Thyroid gland (tissue), 4 donors: ENCODE measurements around the gene WDR83.
"Not testable (repeated sequence)": the region's sequence is repeated elsewhere in the genome, so short reads cannot be mapped to it uniquely, and the experiment has no call there.

Source experiments
- CTCF ChIP-seq, 6 experiments: fragments of 200-600 bp in 3 of 6; fragments of 450-650 bp in 3 of 6; sonication (generic) in 3 of 6; IDR thresholded peaks; one replicate each; pipeline ENCODE4 v1.5.1; 2016 to 2019; ENCODE audit warnings: antibody characterized with exemption in 6 of 6, mild to moderate bottlenecking in 2 of 6, inconsistent platforms in 1 of 6, moderate library complexity in 1 of 6
- POLR2A ChIP-seq, 2 donors: fragments of 450-650 bp; IDR thresholded peaks; one replicate each; pipeline ENCODE4 v1.6.1; 2017; ENCODE audit warnings: antibody characterized with exemption in 2 of 2, mild to moderate bottlenecking in 2 of 2, moderate library complexity in 1 of 2

- not testable (repeated sequence) for TF ChIP-seq CTCF, POLR2A (IDR thresholded peaks at IDR 0.05)
Measured at GRCh38 chr19:12678039-12678438, 11.4 kb downstream of the WDR83 start.
